Measurements from ENCODE around the gene SCTR. TPM values are rescaled to one million over a fixed set of nuclear protein-coding genes. Genes with fewer than 3 reads are reported as not detected.

SCTR gene
- total and polyA plus RNA-seq, 2 of the 13 experiments (the other 11 are each of a cell fraction or from before 2014, with no cell fraction given), result not detected

- TF ChIP-seq TERF1 (CRISPR knock-in tag; IDR thresholded peaks at IDR 0.05) (no peak), CAMTA2 (CRISPR knock-in tag; IDR thresholded peaks at IDR 0.05; ENCODE audit: borderline replicate concordance) (no peak), PHF8 (CRISPR knock-in tag; IDR thresholded peaks at IDR 0.05) (no peak), MEIS2 (CRISPR knock-in tag; IDR thresholded peaks at IDR 0.05) (no peak), ARID4A (CRISPR knock-in tag; IDR thresholded peaks at IDR 0.05; ENCODE audit: borderline replicate concordance) (no peak), ZNF646 (CRISPR knock-in tag; IDR thresholded peaks at IDR 0.05) (no peak), NCOA2 (CRISPR knock-in tag; IDR thresholded peaks at IDR 0.05) (no peak), MBNL3 (CRISPR knock-in tag; conservative IDR thresholded peaks at IDR 0.05) (no peak), TBP (CRISPR knock-in tag; IDR thresholded peaks at IDR 0.05) (no peak), ZNF678 (CRISPR knock-in tag; IDR thresholded peaks at IDR 0.05) (no peak; the same call in 1 of the 2 replicates)
- TF ChIP-seq, protein P1, sequence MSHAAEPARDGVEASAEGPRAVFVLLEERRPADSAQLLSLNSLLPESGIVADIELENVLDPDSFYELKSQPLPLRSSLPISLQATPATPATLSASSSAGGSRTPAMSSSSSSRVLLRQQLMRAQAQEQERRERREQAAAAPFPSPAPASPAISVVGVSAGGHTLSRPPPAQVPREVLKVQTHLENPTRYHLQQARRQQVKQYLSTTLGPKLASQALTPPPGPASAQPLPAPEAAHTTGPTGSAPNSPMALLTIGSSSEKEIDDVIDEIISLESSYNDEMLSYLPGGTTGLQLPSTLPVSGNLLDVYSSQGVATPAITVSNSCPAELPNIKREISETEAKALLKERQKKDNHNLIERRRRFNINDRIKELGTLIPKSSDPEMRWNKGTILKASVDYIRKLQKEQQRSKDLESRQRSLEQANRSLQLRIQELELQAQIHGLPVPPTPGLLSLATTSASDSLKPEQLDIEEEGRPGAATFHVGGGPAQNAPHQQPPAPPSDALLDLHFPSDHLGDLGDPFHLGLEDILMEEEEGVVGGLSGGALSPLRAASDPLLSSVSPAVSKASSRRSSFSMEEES (CRISPR knock-in tag; IDR thresholded peaks at IDR 0.05), result no peak
Observed at GRCh38 chr2:119488245-119489214, 35.8 kb downstream of the SCTR start (continued).
